HepG2 (cell line): ENCODE measurements around the gene CCDC8.

Experiments
- ATF3 ChIP-seq: sonication (generic); formaldehyde crosslinking; IDR thresholded peaks from 2 replicates; pipeline ENCODE4 v1.4.0; 2020; ENCODE audit warnings: missing genetic modification reagents
- HMG20A ChIP-seq: IDR thresholded peaks from 2 replicates; pipeline ENCODE4 v1.6.1; 2016; ENCODE audit warnings: borderline replicate concordance
- JUND ChIP-seq: sonication (generic); formaldehyde crosslinking; IDR thresholded peaks from 2 replicates; pipeline ENCODE4 v1.8.0; 2022; ENCODE audit warnings: mild to moderate bottlenecking, missing genetic modification reagents
- KDM5B ChIP-seq: sonication (generic); formaldehyde crosslinking; IDR thresholded peaks from 2 replicates; pipeline ENCODE4 v1.4.0; 2020; ENCODE audit warnings: missing genetic modification reagents, mild to moderate bottlenecking, borderline replicate concordance
- NR2C2 ChIP-seq: sonication (generic); formaldehyde crosslinking; IDR thresholded peaks from 2 replicates; pipeline ENCODE4 v1.4.0; 2020; ENCODE audit warnings: missing genetic modification reagents, mild to moderate bottlenecking, moderate library complexity, borderline replicate concordance
- PAF1 ChIP-seq: IDR thresholded peaks from 2 replicates; pipeline ENCODE4 v1.6.1; 2016; ENCODE audit warnings: missing genetic modification reagents, missing compliant biosample characterization
- POLR2AphosphoS5 ChIP-seq: IDR thresholded peaks from 2 replicates; pipeline ENCODE4 v1.6.1; 2012; ENCODE audit warnings: low read depth, low read length
- RBAK ChIP-seq: sonication (generic); formaldehyde crosslinking; IDR thresholded peaks from 2 replicates; pipeline ENCODE4 v1.5.1; 2020; ENCODE audit warnings: mild to moderate bottlenecking, missing genetic modification reagents
- RBFOX2 ChIP-seq: fragments of 200-400 bp; formaldehyde crosslinking; IDR thresholded peaks from 2 replicates; pipeline ENCODE4 v1.6.1; 2017; ENCODE audit warnings: low read depth, mild to moderate bottlenecking, low read length
- SP5 ChIP-seq: IDR thresholded peaks from 2 replicates; pipeline ENCODE4 v1.6.1; 2016; ENCODE audit warnings: low read depth, borderline replicate concordance
- TFDP1 ChIP-seq: IDR thresholded peaks from 2 replicates; pipeline ENCODE4 v1.6.1; 2016; ENCODE audit warnings: missing compliant biosample characterization, missing genetic modification reagents, borderline replicate concordance
- ZBTB21 ChIP-seq: sonication (generic); formaldehyde crosslinking; IDR thresholded peaks from 2 replicates; pipeline ENCODE4 v1.4.0; 2020; ENCODE audit warnings: missing genetic modification reagents
- ZNF570 ChIP-seq: sonication (generic); formaldehyde crosslinking; IDR thresholded peaks from 2 replicates; pipeline ENCODE4 v1.4.0; 2020; ENCODE audit warnings: mild to moderate bottlenecking, missing genetic modification reagents, borderline replicate concordance
- ZNF790 ChIP-seq: sonication (generic); formaldehyde crosslinking; IDR thresholded peaks from 2 replicates; pipeline ENCODE4 v1.8.0; 2022; ENCODE audit warnings: missing genetic modification reagents, mild to moderate bottlenecking, borderline replicate concordance

- TF ChIP-seq PAF1 (CRISPR knock-in tag) = no peak
- no peak for TF ChIP-seq SP5
- TF ChIP-seq TFDP1 = no peak
- TF ChIP-seq ZBTB21 (CRISPR knock-in tag) = no peak
- no peak for TF ChIP-seq NR2C2 (CRISPR knock-in tag)
- no peak for TF ChIP-seq ZNF570 (CRISPR knock-in tag)
- no peak for TF ChIP-seq RBFOX2
- no peak for TF ChIP-seq HMG20A
- TF ChIP-seq KDM5B (CRISPR knock-in tag) = no peak
- TF ChIP-seq RBAK (CRISPR knock-in tag) = no peak
- no peak for TF ChIP-seq ZNF790
- no peak for TF ChIP-seq JUND (CRISPR knock-in tag)
- no peak for TF ChIP-seq POLR2AphosphoS5
- no peak for TF ChIP-seq ATF3 (CRISPR knock-in tag)
These were observed 15.1 kb upstream of the CCDC8 start, which contains the start of gene PNMA8C for GRCh38 chr19:46428239-46429135.
